Vagina (tissue), 2 donors: ENCODE results near the gene ERCC5. TPM values are rescaled to one million over a fixed set of nuclear protein-coding genes. Genes with fewer than 3 reads are reported as not detected.

Experiments
- DNase-seq, 2 donors: peaks; one replicate each; pipeline ENCODE4 v3.0.0-alpha.2; 2017; ENCODE audit errors: extremely low spot score in 2 of 2
- H3K27ac ChIP-seq: fragments of 200-600 bp; sonication (generic); one replicate; pipeline ENCODE4 v1.5.1; 2019
- H3K27me3 ChIP-seq: fragments of 200-600 bp; sonication (generic); one replicate; pipeline ENCODE4 v1.5.1; 2019
- H3K36me3 ChIP-seq, 2 donors: fragments of 200-600 bp; sonication (generic); one replicate each; pipeline ENCODE4 v1.5.1; 2017 to 2019
- H3K4me1 ChIP-seq: fragments of 200-600 bp; sonication (generic); one replicate; pipeline ENCODE4 v1.5.1; 2019
- H3K4me3 ChIP-seq, 2 donors: fragments of 200-600 bp; sonication (generic); 1 replicate in 1 of 2; 2 replicates in 1 of 2; pipeline ENCODE4 v1.5.1; 2016 to 2019
- H3K9me3 ChIP-seq: fragments of 200-600 bp; sonication (generic); one replicate; pipeline ENCODE4 v1.5.1; 2019
- POLR2A ChIP-seq, 2 donors: fragments of 450-650 bp; IDR thresholded peaks; one replicate each; pipeline ENCODE4 v1.6.1; 2017; ENCODE audit warnings: antibody characterized with exemption in 2 of 2, mild to moderate bottlenecking in 2 of 2, moderate library complexity in 2 of 2
- POLR2AphosphoS5 ChIP-seq, 2 donors: sonication (generic); formaldehyde crosslinking; IDR thresholded peaks; one replicate each; pipeline ENCODE4 v1.9.0; 2017; ENCODE audit warnings: antibody characterized with exemption in 2 of 2, mild to moderate bottlenecking in 2 of 2, low read depth in 1 of 2; ENCODE audit not compliant: insufficient read depth in 1 of 2
- intact Hi-C: fragments of 100-400 bp; cut with DNase I; formaldehyde crosslinking; loops from one replicate; pipeline ENCODE4 v1.15.1; 2023
- total RNA-seq: library from RNA; depleted of rRNA; stranded (reverse); fragments of >200 nt; gene quantifications from one replicate; pipeline ENCODE4 v1.2.3, GENCODE V29; 2016
- TF ChIP-seq, protein P1 (sequence below), 3 experiments: fragments of 450-650 bp in 2 of 3; fragments of 200-600 bp in 1 of 3; sonication (generic) in 1 of 3; IDR thresholded peaks; one replicate each; pipeline ENCODE4 v1.5.1; 2017 to 2019; ENCODE audit warnings: antibody characterized with exemption in 3 of 3, mild to moderate bottlenecking in 2 of 3, moderate library complexity in 2 of 3

ERCC5 gene
- total RNA-seq, 1 donor from 2014 or later: 41.3 TPM

DNA sequence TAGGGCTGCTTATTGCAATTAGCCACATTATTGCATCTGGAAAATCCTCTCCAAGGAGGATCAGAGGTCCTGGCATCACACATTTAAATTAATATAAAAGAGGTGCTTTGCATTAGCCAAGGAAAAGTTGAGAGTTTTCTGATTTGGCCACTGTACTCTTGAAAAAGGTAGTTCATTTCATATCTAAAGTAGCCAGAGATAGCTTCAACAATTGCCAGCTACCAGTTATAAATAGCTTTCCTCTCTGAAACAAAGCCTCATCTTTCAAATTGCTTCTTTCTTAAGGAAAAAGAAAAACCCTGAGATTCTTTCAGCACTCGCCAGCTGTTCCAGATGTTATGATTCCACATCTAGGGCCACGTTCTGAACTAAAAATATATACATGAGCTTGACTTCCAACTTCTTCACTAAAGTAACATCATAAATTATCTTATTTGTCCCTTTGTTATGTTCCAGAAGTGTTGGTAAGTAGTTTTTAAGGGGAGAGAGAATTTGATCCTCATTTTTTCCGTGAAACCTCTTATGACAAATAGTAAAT, 69.6 kb downstream of the ERCC5 start:
- TF ChIP-seq, protein P1, sequence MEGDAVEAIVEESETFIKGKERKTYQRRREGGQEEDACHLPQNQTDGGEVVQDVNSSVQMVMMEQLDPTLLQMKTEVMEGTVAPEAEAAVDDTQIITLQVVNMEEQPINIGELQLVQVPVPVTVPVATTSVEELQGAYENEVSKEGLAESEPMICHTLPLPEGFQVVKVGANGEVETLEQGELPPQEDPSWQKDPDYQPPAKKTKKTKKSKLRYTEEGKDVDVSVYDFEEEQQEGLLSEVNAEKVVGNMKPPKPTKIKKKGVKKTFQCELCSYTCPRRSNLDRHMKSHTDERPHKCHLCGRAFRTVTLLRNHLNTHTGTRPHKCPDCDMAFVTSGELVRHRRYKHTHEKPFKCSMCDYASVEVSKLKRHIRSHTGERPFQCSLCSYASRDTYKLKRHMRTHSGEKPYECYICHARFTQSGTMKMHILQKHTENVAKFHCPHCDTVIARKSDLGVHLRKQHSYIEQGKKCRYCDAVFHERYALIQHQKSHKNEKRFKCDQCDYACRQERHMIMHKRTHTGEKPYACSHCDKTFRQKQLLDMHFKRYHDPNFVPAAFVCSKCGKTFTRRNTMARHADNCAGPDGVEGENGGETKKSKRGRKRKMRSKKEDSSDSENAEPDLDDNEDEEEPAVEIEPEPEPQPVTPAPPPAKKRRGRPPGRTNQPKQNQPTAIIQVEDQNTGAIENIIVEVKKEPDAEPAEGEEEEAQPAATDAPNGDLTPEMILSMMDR (IDR thresholded peaks at IDR 0.05): no peak
- TF ChIP-seq POLR2AphosphoS5 (IDR thresholded peaks at IDR 0.05; ENCODE audit: insufficient read depth in 1 of 2, low read depth in 1 of 2) (no peak), POLR2A (IDR thresholded peaks at IDR 0.05) (no peak)
- Histone ChIP-seq H3K27ac (no peak overlapping the region), H3K27me3 (no peaks in the 10 kb centered on the region), H3K4me3 (no peak overlapping the region), H3K36me3 (no peaks in the 10 kb centered on the region), H3K9me3 (no peaks in the 10 kb centered on the region), H3K4me1 (no peaks in the 10 kb centered on the region)
- intact Hi-C loops: no loop called here
- no peak for DNase-seq

DNA sequence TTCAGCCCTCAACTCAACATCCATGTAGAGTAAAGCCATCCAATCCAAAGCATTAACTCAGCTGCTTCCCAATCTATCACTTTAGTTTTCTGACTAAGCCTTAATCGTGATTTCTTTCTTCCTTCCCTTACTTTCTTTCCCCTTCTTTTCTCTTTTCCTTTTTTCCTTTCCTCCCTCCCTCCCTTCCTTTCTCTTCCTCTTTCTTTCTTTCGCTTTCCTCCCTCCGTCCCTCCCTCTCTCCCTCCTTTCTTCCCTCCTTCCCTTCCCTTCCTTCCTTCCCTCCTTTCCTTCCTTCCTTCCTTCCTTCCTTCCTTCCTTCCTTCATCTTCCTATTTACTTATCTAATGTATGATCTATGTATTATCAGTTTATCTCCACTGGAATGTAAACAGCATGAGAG, 71.2 kb downstream of the ERCC5 start:
- TF ChIP-seq, protein P1 (IDR thresholded peaks at IDR 0.05): no peak
- TF ChIP-seq POLR2AphosphoS5 (IDR thresholded peaks at IDR 0.05; ENCODE audit: insufficient read depth in 1 of 2, low read depth in 1 of 2): no peak
- no peak for TF ChIP-seq POLR2A (IDR thresholded peaks at IDR 0.05)
- no peak for DNase-seq
- H3K27me3 ChIP-seq: no peaks in the 10 kb centered on the region
- no peaks in the 10 kb centered on the region for H3K36me3 ChIP-seq
- H3K4me1 ChIP-seq: no peaks in the 10 kb centered on the region
- intact Hi-C loops: no loop called here
- H3K4me3 ChIP-seq: no peak overlapping the region
- no peak overlapping the region for H3K27ac ChIP-seq
- H3K9me3 ChIP-seq: no peaks in the 10 kb centered on the region

DNA sequence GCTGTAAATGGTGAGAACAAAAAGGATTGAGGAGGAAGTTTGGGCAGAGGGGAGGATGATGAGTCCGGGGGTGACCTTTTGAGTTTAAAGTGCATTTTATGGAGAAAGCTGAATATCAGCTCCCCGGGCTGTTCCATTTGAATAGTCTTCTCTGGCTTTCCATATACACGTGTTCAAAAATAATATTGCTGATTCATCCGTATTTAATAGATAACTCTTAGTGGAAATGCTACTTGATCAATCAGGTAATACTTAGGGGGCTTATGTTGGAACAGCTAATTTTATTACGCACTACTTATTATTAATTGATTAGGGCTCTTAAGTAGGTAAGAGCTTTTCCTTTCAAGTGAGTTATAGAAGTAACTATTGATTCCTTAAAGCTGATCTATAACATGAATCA, 76.4 kb downstream of the ERCC5 start:
- TF ChIP-seq, protein P1 (IDR thresholded peaks at IDR 0.05): no peak
- TF ChIP-seq POLR2AphosphoS5 (IDR thresholded peaks at IDR 0.05; ENCODE audit: insufficient read depth in 1 of 2, low read depth in 1 of 2): no peak
- TF ChIP-seq POLR2A (IDR thresholded peaks at IDR 0.05): no peak
- H3K27ac ChIP-seq: no peak overlapping the region
- H3K9me3 ChIP-seq: no peaks in the 10 kb centered on the region
- no peaks in the 10 kb centered on the region for H3K36me3 ChIP-seq
- H3K4me1 ChIP-seq: no peaks in the 10 kb centered on the region
- DNase-seq: no peak
- no peak overlapping the region for H3K4me3 ChIP-seq
- no peaks in the 10 kb centered on the region for H3K27me3 ChIP-seq
- intact Hi-C loops: no loop called here

Other genes with a start within 250 kb of the ERCC5 start
- 40.0 TPM for gene TPP2, start 249.0 kb upstream of the ERCC5 start, total RNA-seq
- not detected for gene METTL21C, start 151.0 kb upstream of the ERCC5 start, total RNA-seq
- 10.1 TPM for gene TEX30, start 72.2 kb upstream of the ERCC5 start, total RNA-seq
- gene POGLUT2, start 47.1 kb upstream of the ERCC5 start, total RNA-seq: 5.4 TPM
- 12.3 TPM for gene BIVM, start 46.9 kb upstream of the ERCC5 start, total RNA-seq
- not detected for gene SLC10A2, start 220.4 kb downstream of the ERCC5 start, total RNA-seq